Esophagus muscularis mucosa (tissue), 4 donors: ENCODE results near the gene SMAD2. TPM values are rescaled to one million over a fixed set of nuclear protein-coding genes. Genes with fewer than 3 reads are reported as not detected.

Experiments
- DNase-seq: peaks from one replicate; pipeline ENCODE4 v3.0.0-alpha.2; 2017; ENCODE audit errors: extremely low spot score
- H3K27ac ChIP-seq, 4 donors: fragments of 200-600 bp; sonication (generic); replicated peaks in 1 of 4; 1 replicate in 3 of 4; 2 replicates in 1 of 4; pipeline ENCODE4 v1.5.1; 2016 to 2019; ENCODE audit warnings: mild to moderate bottlenecking in 1 of 4
- H3K27me3 ChIP-seq, 4 donors: fragments of 200-600 bp; sonication (generic); one replicate each; pipeline versions ENCODE4 v1.5.1 to v1.6.0; 2016 to 2019
- H3K36me3 ChIP-seq, 4 donors: fragments of 200-600 bp; sonication (generic); one replicate each; pipeline ENCODE4 v1.5.1; 2016 to 2019
- H3K4me1 ChIP-seq, 4 donors: fragments of 200-600 bp; sonication (generic); one replicate each; pipeline ENCODE4 v1.5.1; 2016 to 2019
- H3K4me3 ChIP-seq, 4 donors: fragments of 200-600 bp; sonication (generic); 1 replicate in 2 of 4; 2 replicates in 2 of 4; pipeline ENCODE4 v1.5.1; 2016 to 2019; ENCODE audit warnings: mild to moderate bottlenecking in 4 of 4, moderate library complexity in 1 of 4
- H3K9me3 ChIP-seq, 4 donors: fragments of 200-600 bp; sonication (generic); 1 replicate in 3 of 4; 2 replicates in 1 of 4; pipeline ENCODE4 v1.5.1; 2016 to 2019
- EP300 ChIP-seq: sonication (generic); formaldehyde crosslinking; IDR thresholded peaks from one replicate; pipeline ENCODE4 v1.6.1; 2017; ENCODE audit warnings: antibody characterized with exemption
- POLR2A ChIP-seq: fragments of 450-650 bp; IDR thresholded peaks from one replicate; pipeline ENCODE4 v1.6.1; 2017; ENCODE audit warnings: antibody characterized with exemption, moderate library complexity, mild to moderate bottlenecking, low read depth
- POLR2AphosphoS5 ChIP-seq, 2 donors: sonication (generic); formaldehyde crosslinking; IDR thresholded peaks; one replicate each; pipeline ENCODE4 v1.6.1; 2017; ENCODE audit warnings: antibody characterized with exemption in 2 of 2
- WGBS: methylation state at CpG from one replicate; pipeline ENCODE4 v1.1.5; 2018; 5-methylcytosine and 5-hydroxymethylcytosine counted together
- intact Hi-C: fragments of 100-400 bp; cut with DNase I; formaldehyde crosslinking; loops from one replicate; pipeline ENCODE4 v1.15.1; 2023
- total RNA-seq, 4 donors: library from RNA; depleted of rRNA; stranded (reverse); fragments of >200 nt; gene quantifications; one replicate each; pipeline versions ENCODE4 v1.1.0 to v1.2.1, GENCODE V29; 2016
- TF ChIP-seq, protein P1 (sequence below), 3 experiments: fragments of 200-600 bp in 2 of 3; fragments of 450-650 bp in 1 of 3; sonication (generic) in 2 of 3; IDR thresholded peaks; one replicate each; pipeline ENCODE4 v1.5.1; 2017 to 2019; ENCODE audit warnings: antibody characterized with exemption in 3 of 3, mild to moderate bottlenecking in 2 of 3, moderate library complexity in 1 of 3

SMAD2 gene
- total RNA-seq, 4 donors from 2014 or later: 35.7 to 93.4 (median 89.2) TPM

DNA sequence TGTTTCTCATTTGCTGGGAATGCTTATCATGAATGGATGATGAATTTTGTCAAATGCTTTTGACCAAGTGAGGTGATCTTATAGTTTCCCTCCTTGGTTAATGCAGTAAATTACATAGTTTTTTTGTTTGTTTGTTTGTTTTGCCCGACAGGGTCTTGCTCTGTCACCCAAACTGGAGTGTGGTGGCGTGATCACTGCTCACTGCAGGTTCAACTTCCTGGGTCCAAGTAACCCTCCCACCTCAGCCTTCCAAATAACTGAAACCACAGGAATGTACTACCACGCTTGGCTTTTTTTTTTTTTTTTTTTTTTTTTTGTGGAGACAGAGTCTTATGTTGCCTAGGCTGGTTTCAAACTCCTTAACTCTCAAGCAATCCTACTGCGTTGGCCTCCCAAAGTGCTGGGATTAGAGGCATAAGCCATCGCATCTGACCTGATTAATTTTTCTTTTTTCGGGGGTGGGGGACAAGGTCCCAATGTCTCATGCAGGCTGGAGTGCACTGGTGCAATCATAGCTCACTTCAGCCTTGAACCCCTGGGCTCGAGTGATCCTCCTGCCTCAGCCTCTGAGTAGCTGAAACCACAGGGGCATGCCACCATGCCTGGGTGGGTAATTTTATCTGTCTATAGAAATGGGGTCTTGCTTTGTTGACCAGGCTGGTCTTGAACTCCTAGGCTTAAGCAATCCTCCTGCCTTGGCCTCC is 48.6 kb downstream of the SMAD2 start:
- intact Hi-C loops: no loop called here
- Histone ChIP-seq H3K27ac (no peak overlapping the region), H3K36me3 (peaks cover 0 to 26% (median 6%) of the 10 kb centered on the region in 4 donors), H3K9me3 (no peaks in the 10 kb centered on the region), H3K4me3 (no peak overlapping the region), H3K4me1 (peaks cover 0 to 12% (median 8%) of the 10 kb centered on the region in 4 donors), H3K27me3 (no peaks in the 10 kb centered on the region)
- TF ChIP-seq POLR2A (no peak), POLR2AphosphoS5 (IDR thresholded peaks at IDR 0.05) (no peak), EP300 (no peak)
- TF ChIP-seq, protein P1, sequence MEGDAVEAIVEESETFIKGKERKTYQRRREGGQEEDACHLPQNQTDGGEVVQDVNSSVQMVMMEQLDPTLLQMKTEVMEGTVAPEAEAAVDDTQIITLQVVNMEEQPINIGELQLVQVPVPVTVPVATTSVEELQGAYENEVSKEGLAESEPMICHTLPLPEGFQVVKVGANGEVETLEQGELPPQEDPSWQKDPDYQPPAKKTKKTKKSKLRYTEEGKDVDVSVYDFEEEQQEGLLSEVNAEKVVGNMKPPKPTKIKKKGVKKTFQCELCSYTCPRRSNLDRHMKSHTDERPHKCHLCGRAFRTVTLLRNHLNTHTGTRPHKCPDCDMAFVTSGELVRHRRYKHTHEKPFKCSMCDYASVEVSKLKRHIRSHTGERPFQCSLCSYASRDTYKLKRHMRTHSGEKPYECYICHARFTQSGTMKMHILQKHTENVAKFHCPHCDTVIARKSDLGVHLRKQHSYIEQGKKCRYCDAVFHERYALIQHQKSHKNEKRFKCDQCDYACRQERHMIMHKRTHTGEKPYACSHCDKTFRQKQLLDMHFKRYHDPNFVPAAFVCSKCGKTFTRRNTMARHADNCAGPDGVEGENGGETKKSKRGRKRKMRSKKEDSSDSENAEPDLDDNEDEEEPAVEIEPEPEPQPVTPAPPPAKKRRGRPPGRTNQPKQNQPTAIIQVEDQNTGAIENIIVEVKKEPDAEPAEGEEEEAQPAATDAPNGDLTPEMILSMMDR (IDR thresholded peaks at IDR 0.05): no peak
- no peak for DNase-seq
- whole genome bisulfite sequencing: 91% methylated on average over 7 of the region's 7 CpGs

DNA sequence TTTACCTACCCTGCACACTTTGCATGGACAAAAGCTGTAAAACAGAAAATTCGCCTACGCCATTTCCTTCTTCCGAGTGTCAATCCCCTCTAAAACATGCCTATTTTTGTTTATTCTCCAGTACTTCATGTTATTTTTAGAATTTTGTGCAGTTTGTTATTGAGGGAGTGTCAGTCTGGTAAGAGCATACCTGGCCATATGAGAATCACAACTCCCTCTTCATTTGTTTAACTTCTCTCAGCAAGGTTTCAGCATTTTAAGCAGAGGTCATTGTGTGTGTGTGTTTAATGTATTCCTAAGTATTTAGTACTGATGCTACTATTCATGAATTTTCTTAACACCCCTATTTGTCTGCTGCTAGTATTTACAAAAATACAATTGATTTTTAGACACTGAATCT is 49.4 kb downstream of the SMAD2 start:
- no peak for DNase-seq
- Histone ChIP-seq H3K9me3 (no peaks in the 10 kb centered on the region), H3K4me1 (peaks cover 0 to 12% (median 8%) of the 10 kb centered on the region in 4 donors), H3K27me3 (no peaks in the 10 kb centered on the region), H3K27ac (no peak overlapping the region), H3K4me3 (no peak overlapping the region), H3K36me3 (peaks cover 0 to 23% (median 6%) of the 10 kb centered on the region in 4 donors)
- 50% methylated on average over 2 of the region's 3 CpGs for WGBS
- TF ChIP-seq, protein P1 (IDR thresholded peaks at IDR 0.05): no peak
- TF ChIP-seq POLR2AphosphoS5 (IDR thresholded peaks at IDR 0.05): no peak
- intact Hi-C loops: no loop called here

DNA sequence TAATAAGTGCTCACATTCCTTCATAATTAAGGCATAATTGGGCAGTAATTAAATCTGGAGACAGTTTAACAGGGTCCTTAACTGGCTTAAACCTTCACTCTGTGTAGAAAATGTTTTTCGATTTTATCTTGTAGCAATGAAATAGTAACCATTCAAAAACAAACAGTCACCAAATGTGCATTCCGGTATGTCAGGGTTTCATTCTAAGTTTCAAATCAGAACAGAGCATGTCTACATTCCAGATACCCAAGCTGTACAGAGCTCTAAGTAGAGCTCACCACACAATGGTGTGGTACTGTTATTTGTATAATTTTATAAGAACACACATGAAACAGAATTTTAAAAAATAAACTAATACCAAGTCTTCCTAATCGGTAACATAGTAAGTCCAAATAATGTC is 52.6 kb downstream of the SMAD2 start:
- Histone ChIP-seq H3K9me3 (no peaks in the 10 kb centered on the region), H3K27me3 (no peaks in the 10 kb centered on the region), H3K4me3 (no peak overlapping the region), H3K4me1 (peaks cover 0 to 10% (median 2%) of the 10 kb centered on the region in 4 donors), H3K36me3 (peaks cover 0 to 14% (median 4%) of the 10 kb centered on the region in 4 donors), H3K27ac (no peak overlapping the region)
- 89% methylated on average over 3 of the region's 3 CpGs for WGBS
- TF ChIP-seq EP300: no peak
- no peak for TF ChIP-seq POLR2A
- TF ChIP-seq, protein P1 (IDR thresholded peaks at IDR 0.05): no peak
- no peak for TF ChIP-seq POLR2AphosphoS5 (IDR thresholded peaks at IDR 0.05)
- no peak for DNase-seq
- intact Hi-C loops: no loop called here

DNA sequence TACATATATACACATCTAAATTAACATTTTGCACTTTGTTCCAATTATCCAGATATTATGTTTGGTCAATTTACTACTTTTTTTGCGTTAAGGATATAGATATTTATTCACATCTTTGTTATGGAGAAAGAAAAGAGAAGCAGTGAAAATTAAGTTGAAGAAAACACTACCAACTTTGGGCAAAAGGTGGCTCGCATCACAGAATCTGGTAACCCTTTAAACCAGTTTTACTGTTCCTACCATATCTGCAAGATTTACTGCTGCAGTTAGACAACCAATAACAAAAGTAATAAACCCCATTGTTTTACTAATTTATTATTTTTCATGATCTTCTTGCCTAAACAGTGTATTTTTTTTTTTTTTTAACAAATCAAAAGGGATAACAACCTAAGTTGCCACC is 53.6 kb downstream of the SMAD2 start:
- intact Hi-C loops: no loop called here
- Histone ChIP-seq H3K4me3 (no peak overlapping the region), H3K27me3 (no peaks in the 10 kb centered on the region), H3K27ac (no peak overlapping the region), H3K9me3 (no peaks in the 10 kb centered on the region), H3K4me1 (peaks cover 0 to 13% (median 8%) of the 10 kb centered on the region in 4 donors), H3K36me3 (peaks cover 0 to 9% (median 3%) of the 10 kb centered on the region in 4 donors)
- 90% methylated on average over 2 of the region's 2 CpGs for WGBS
- DNase-seq: no peak
- TF ChIP-seq POLR2A: no peak
- TF ChIP-seq, protein P1 (IDR thresholded peaks at IDR 0.05): no peak
- TF ChIP-seq POLR2AphosphoS5 (IDR thresholded peaks at IDR 0.05): no peak
- TF ChIP-seq EP300: no peak

DNA sequence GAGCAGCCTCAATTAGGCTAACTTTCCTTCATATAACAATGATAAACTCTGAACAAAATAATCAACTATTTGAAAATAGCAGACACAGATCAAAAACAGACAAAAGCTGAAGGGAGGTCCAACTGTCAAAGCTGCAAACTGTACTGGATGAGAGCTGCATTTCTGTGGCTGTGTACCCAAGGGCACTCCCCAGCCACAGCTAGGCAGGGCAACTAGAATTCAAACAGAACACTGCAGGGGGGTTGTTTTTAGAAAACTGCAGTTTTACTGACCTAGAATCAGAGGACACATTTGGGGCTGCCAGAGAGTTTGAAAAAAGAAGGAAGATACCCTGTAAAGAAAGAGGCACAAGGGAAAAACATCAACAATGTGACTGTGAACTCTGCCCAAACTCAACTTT is 56.8 kb downstream of the SMAD2 start:
- H3K27me3 ChIP-seq: no peaks in the 10 kb centered on the region
- no peak for TF ChIP-seq POLR2A
- TF ChIP-seq POLR2AphosphoS5 (IDR thresholded peaks at IDR 0.05): no peak
- no peak for TF ChIP-seq EP300
- TF ChIP-seq, protein P1 (IDR thresholded peaks at IDR 0.05): no peak
- H3K4me3 ChIP-seq: no peak overlapping the region
- H3K27ac ChIP-seq: no peak overlapping the region
- H3K4me1 ChIP-seq: peaks cover 4 to 29% (median 17%) of the 10 kb centered on the region in 4 donors
- intact Hi-C loops: no loop called here
- H3K36me3 ChIP-seq: peaks cover 0 to 7% (median 0%) of the 10 kb centered on the region in 4 donors
- DNase-seq: no peak
- H3K9me3 ChIP-seq: no peaks in the 10 kb centered on the region
